ENCODE data around the gene OR5AP2.
"Not testable (repeated sequence)": the region's sequence is repeated elsewhere in the genome, so short reads cannot be mapped to it uniquely, and the experiment has no call there.

Gene OR5AP2

DNA sequence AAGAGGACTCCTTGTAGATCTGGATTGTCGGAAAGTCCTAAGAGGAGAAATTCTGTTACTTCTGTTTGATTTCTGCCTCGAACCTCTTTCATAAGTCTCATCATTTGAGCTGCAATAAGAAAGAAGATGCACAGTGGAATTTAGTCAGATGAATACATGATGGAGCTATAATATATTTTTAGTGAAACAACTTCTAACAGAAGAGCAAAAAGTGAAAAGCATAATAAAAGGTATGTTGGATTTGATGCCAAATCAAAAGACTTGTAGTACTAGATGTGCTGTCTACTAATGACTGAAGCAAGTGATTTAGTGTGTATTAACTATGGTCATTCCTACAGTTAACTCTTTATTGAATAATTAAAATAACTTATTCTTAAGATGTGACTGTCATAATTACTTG is at the start of gene OR5AP2:
TSS of gene OR5AP2 (minus strand) at position 101 of the 400 bp plus-strand sequence. CDS start at position 101, 0 bp downstream.
- no peak for DNase-seq

DNA sequence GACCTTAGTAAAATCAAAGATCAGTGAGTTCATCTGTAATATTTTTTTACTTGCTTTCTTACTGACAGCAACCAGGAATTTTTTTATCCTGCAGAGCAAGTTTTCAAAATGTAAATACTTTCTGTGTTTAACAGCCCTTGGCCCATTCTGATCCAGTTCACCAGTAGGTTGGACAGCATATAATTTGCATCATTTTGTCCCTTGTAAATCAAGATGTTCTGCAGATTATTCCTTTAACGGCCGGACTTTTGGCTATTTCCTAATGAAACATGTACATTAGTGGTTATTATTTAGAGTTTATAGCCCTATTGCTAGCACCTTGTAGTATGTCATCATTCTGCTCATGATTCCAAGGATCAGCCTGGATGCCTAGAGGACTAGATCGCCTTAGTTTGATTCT is 48.9 kb upstream of the OR5AP2 start:
- not testable (repeated sequence) for DNase-seq

DNA sequence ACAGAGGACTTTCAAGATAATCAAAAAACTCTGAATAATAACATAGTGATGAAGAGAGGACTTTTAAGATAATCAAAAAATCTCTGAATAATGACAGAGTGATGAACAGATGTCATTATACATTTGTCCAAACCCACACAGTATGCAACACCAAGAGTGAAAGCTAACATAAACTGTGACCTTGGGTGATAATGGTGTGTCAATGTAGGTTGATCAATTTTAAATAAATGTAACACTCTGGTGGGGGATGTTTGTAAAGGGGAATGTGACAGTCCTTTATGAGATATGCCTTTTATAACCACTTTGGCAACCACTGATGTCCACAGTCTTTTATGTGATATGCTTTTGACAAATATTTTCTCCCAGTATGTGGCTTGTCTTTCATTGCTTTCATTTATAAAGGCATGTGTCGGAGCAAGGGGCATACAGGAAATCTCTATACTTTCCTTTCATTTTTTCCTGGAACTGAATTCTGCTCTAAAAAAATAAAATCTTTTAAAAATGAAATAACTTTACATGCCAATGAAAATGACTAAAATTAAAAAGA is 46.4 kb upstream of the OR5AP2 start:
- DNase-seq = no peak

DNA sequence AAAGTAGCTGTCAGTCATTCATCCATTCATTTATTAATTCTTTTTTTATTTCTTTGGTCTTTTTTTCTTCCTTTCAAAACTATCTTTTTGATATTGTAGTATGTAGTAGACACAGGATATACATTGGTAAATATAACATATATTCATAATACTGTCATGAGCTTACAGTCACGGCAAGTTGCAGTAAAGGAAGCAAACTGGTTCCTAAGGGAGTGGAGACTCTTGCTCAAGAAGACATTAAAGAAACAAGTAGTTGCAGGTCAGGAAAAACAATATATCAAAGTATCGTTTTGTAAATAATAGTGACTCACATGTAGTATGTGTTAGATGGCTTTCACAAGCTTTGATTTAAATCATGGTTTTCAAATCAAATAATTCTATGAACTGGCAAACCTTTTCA is 28.7 kb upstream of the OR5AP2 start:
- no peak for DNase-seq

DNA sequence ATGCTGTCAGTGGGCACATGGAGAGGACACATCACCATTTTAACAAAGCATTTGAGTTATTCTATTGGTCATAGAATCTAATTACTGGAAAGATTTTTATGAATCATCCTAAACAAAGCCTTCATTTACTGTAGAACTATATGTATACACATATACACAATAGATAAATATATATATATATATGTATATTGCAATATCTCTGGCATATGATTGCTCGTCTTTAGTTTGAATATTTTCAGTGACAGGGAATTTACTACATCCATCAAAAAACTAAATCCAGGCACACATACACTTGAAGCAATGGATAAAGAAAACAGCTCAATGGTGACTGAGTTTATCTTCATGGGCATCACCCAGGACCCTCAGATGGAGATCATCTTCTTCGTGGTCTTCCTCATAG is 21.1 kb upstream of the OR5AP2 start, which contains the start of gene OR5AR1:
TSS of gene OR5AR1 (plus strand) at position 301 of the 400 bp plus-strand sequence. CDS start at position 301, 0 bp downstream.
- DNase-seq = no peak

DNA sequence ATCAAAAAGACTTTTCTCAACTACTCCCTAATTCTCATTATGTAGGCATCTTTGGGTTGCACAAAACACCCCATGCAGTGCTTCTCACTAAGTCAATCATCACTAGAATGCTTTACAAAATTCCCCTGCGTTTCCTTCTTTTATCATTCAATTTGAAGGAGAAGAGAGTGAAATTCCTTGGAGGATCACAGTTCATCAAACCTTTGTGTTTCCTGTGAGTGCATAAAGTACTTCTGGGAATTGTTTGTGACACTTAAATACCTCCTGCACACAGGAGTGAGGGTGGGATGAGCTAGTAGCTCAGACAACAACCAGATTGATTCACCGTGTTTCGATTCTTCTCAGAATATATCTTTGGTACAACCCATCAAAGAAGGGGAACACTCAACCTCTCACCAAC is 17.5 kb upstream of the OR5AP2 start:
- DNase-seq = no peak

DNA sequence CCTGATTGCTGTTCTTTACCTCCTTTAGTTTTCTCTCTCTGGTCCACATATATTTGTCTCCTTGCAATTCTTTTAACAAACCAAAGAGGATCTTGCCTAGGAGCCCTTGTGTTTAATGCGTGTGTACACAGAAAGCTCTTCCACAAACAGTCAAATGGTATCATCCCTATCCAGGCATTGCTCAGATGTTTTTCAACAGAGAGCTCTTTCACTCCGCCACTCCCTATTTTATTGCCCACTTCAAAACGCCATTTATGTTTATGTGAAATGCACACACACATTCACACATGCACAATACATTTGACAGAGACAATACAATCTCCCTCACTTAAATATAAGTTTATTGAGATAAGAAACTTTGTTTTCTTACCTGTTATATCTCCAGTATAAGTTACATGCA is 4.7 kb downstream of the OR5AP2 start:
- DNase-seq = no peak

DNA sequence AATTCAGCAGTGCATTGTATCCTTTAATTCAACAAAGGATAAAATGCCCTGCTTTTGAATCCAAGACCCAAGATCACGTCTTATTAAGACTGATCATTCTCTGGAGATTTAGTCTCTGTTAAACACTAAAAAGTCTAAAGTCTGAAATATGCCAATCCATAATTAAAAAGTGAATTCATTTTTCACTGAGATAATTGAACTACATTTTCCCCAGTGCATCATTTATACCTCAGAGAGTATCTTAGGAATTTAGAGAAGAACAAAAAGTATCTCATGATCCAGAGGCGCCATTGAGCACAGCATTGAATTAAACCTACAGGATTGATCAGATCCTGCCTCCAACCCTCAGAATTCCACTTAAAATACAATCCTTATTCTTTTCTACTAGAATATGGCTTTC is 5.4 kb downstream of the OR5AP2 start:
- DNase-seq = no peak

DNA sequence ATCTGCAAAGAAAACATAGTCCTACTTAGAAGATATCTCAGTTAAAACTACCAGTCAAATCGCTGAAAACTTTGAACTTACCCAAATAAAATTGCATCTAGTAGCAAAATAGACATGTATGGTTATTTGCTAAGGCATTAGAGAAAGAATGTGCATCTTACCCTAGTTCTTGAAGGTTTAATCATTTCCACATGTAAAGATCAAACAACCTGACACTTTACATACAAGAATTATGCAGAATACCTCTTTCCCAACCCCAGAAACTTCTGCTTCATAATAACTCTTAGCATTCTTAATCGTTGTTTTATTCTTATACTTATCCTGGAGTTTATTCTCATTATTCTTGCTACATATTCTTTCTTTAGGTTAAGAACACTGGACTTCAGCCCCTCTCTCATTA is 9.9 kb downstream of the OR5AP2 start:
- no peak for DNase-seq

DNA sequence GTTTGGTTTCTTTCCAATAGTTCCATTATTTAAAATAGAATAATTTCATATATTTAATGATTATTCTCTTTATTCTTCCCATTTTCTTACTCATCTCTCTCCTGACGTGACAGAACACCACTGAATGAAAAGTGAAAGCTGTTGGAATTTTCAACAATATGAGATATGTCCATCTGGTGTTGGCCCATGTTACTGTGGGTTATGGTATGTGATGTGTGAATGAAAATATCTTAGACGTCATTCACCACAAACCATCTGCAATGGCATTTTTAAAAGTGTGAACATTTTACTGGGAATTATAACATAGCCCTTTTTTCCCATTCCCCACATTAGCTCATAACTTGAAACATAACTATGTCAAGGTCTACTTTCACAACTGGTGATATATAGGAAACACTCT is 16.3 kb downstream of the OR5AP2 start:
- no peak for DNase-seq

DNA sequence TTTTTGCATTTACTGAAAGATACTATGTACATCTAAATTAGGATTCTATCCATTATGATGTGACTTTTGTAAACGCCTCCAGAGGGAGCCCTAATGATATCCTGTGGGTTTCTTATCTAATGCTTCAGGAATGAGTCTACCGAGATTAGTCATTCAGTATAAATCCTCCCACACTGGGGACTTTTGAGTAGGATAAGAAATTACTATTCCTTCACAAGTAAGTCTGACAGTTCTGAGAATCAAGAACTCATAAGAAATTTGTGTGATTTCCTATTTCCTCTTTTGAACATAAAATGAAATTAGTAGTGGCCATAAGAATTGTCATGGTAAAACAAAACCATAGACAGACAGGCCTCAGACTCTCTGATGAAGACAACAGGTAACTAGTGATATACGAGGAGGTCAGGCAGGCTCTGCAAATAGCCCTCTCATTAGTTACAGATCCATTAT is 17.6 kb downstream of the OR5AP2 start:
- no peak for DNase-seq

DNA sequence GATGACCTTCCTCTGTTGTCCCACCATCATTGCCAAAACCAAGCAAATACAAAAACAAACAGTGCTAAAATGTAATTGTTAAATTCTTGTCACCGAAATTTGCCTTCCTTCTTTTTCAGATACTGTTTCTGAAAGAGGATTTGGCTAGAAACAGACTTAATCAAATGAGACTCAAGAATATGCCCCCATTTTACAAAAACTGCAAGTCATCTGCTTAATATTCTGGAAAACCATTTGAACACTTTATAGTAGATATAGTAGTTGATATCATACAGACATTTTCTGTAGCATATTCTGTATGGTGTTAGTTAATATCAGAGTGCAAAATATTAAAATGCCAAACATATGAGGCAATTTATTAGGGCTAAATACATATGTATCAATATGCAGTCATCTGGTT is 31.1 kb downstream of the OR5AP2 start:
- DNase-seq = no peak

DNA sequence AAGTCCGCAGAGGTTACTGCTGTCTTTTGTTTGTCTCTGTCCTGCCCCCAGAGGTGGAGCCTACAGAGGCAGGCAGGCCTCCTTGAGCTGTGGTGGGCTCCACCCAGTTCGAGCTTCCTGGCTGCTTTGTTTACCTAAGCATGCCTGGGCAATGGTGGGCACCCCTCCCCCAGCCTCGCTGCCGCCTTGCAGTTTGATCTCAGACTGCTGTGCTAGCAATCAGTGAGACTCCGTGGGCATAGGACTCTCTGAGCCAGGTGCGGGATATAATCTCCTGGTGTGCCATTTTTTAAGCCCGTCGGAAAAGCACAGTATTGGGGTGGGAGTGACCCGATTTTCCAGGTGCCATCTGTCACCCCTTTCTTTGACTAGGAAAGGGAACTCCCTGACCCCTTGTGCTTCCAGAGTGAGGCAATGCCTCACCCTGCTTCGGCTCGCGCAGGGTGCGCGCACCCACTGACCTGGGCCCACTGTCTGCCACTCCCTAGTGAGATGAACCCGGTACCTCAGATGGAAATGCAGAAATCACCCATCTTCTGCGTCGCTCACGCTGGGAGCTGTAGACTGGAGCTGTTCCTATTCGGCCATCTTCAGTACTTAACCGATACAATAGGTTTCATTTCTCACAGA is 50.0 kb downstream of the OR5AP2 start:
- not testable (repeated sequence) for DNase-seq

All from activated T-cell treated with anti-CD3 and anti-CD28 coated beads, Interleukin-2, amount 50 U/mL, for 48 hours (primary cell).